Astrocyte (in vitro differentiated cells and primary cell): ENCODE results near the gene ARHGEF2.

Experiments used
- EZH2 ChIP-seq: IDR thresholded peaks from 2 replicates; pipeline ENCODE4 v1.6.1; 2012; ENCODE audit warnings: mild to moderate bottlenecking, low read length, inconsistent platforms; ENCODE audit not compliant: insufficient read depth
- TF ChIP-seq, protein P1 (sequence below): IDR thresholded peaks from 2 replicates; pipeline ENCODE4 v1.5.1; 2011; ENCODE audit warnings: low read depth, mild to moderate bottlenecking, inconsistent platforms, low read length, moderate library complexity; ENCODE audit not compliant: insufficient read depth

DNA sequence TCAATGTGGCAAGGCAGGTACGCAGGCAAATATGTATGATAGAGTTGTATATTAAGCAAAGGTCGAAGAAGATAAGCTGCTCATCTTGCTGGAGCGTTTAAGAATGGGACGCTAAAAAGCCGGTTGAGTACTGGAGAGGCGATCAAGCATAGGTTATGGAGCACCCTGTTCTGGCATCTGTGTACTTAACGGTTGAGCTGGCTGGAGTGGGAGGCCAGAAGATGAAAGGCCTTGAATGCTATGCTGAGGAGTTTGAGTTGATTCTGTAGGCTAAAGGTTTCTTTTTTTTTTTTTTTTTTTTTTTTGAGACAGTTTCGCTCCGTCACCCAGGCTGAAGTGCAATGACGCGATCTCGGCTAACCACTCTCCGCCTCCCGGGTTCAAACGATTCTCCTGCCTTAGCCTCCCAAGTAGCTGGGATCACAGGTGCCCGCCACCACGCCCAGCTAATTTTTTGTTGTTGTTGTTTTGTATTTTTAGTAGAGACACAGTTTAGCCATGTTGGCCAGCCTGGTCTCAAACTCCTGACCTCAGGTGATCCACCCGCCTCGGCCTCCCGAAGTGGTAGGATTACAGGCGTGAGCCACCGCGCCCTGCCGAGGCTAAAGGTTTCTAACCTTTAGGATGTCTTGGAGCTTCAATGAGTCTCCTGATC is 43.3 kb downstream of the ARHGEF2 start:
- TF ChIP-seq, protein P1, sequence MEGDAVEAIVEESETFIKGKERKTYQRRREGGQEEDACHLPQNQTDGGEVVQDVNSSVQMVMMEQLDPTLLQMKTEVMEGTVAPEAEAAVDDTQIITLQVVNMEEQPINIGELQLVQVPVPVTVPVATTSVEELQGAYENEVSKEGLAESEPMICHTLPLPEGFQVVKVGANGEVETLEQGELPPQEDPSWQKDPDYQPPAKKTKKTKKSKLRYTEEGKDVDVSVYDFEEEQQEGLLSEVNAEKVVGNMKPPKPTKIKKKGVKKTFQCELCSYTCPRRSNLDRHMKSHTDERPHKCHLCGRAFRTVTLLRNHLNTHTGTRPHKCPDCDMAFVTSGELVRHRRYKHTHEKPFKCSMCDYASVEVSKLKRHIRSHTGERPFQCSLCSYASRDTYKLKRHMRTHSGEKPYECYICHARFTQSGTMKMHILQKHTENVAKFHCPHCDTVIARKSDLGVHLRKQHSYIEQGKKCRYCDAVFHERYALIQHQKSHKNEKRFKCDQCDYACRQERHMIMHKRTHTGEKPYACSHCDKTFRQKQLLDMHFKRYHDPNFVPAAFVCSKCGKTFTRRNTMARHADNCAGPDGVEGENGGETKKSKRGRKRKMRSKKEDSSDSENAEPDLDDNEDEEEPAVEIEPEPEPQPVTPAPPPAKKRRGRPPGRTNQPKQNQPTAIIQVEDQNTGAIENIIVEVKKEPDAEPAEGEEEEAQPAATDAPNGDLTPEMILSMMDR = no peak
- TF ChIP-seq EZH2 = no peak
